Peyer's patch (tissue), 4 donors: ENCODE results near the gene CREB3L2. TPM values are rescaled to one million over a fixed set of nuclear protein-coding genes. Genes with fewer than 3 reads are reported as not detected.
"Not testable (repeated sequence)": the region's sequence is repeated elsewhere in the genome, so short reads cannot be mapped to it uniquely, and the experiment has no call there.

ENCODE experiments used
- DNase-seq, 3 donors: peaks; one replicate each; pipeline ENCODE4 v3.0.0-alpha.2; 2017 to 2019
- H3K27ac ChIP-seq, 4 donors: fragments of 200-600 bp; sonication (generic); one replicate each; pipeline ENCODE4 v1.5.1; 2016 to 2019
- H3K27me3 ChIP-seq, 2 donors: fragments of 200-600 bp; sonication (generic); one replicate each; pipeline ENCODE4 v1.5.1; 2019
- H3K36me3 ChIP-seq, 3 donors: fragments of 200-600 bp; sonication (generic); one replicate each; pipeline ENCODE4 v1.5.1; 2016 to 2019
- H3K4me1 ChIP-seq, 4 donors: fragments of 200-600 bp; sonication (generic); one replicate each; pipeline ENCODE4 v1.5.1; 2016 to 2019
- H3K4me3 ChIP-seq, 4 donors: fragments of 200-600 bp; sonication (generic); 1 replicate in 3 of 4; 2 replicates in 1 of 4; pipeline ENCODE4 v1.5.1; 2016 to 2019; ENCODE audit warnings: mild to moderate bottlenecking in 1 of 4
- H3K9me3 ChIP-seq, 4 donors: fragments of 200-600 bp; sonication (generic); one replicate each; pipeline ENCODE4 v1.5.1; 2016 to 2019; ENCODE audit warnings: mild to moderate bottlenecking in 1 of 4
- CTCF ChIP-seq, 6 experiments: fragments of 450-650 bp in 4 of 6; fragments of 200-600 bp in 2 of 6; sonication (generic) in 1 of 6; IDR thresholded peaks; one replicate each; pipeline ENCODE4 v1.5.1; 2017 to 2019; ENCODE audit warnings: antibody characterized with exemption in 6 of 6, mild to moderate bottlenecking in 3 of 6, moderate library complexity in 1 of 6
- POLR2A ChIP-seq, 2 donors: fragments of 450-650 bp; IDR thresholded peaks; one replicate each; pipeline ENCODE4 v1.5.1; 2017; ENCODE audit warnings: antibody characterized with exemption in 2 of 2, mild to moderate bottlenecking in 2 of 2, moderate library complexity in 2 of 2
- total RNA-seq, 4 donors: library from RNA; depleted of rRNA; stranded (reverse); fragments of >200 nt; gene quantifications; one replicate each; pipeline ENCODE4 v1.1.0, GENCODE V29; 2016

CREB3L2 gene
- total RNA-seq, 4 donors from 2014 or later, result 20.6 to 42.7 (median 33.6) TPM

GRCh38 chr7:137835486-137836112, 166.3 kb downstream of the CREB3L2 start:
- Histone ChIP-seq H3K9me3 (peaks cover 0 to 13% (median 6%) of the 10 kb centered on the region in 4 donors), H3K27me3 (no peaks in the 10 kb centered on the region), H3K4me1 (no peaks in the 10 kb centered on the region), H3K4me3 (no peak overlapping the region), H3K36me3 (no peaks in the 10 kb centered on the region), H3K27ac (no peak overlapping the region)
- no peak for TF ChIP-seq CTCF (IDR thresholded peaks at IDR 0.05)
- TF ChIP-seq POLR2A (IDR thresholded peaks at IDR 0.05), result no peak
- DNase-seq, result no peak

GRCh38 chr7:137834552-137834951, 167.3 kb downstream of the CREB3L2 start:
- Histone ChIP-seq H3K4me1 (no peaks in the 10 kb centered on the region), H3K4me3 (no peak overlapping the region), H3K27ac (no peak overlapping the region), H3K9me3 (peaks cover 0 to 13% (median 6%) of the 10 kb centered on the region in 4 donors), H3K27me3 (no peaks in the 10 kb centered on the region), H3K36me3 (no peaks in the 10 kb centered on the region)
- TF ChIP-seq CTCF (IDR thresholded peaks at IDR 0.05), result no peak
- no peak for DNase-seq

- not testable (repeated sequence) for H3K4me3 ChIP-seq, H3K27ac ChIP-seq, DNase-seq, H3K27me3 ChIP-seq, H3K4me1 ChIP-seq, H3K36me3 ChIP-seq
- peaks cover 0 to 13% (median 6%) of the 10 kb centered on the region in 4 donors for H3K9me3 ChIP-seq
These were observed 168.9 kb downstream of the CREB3L2 start for GRCh38 chr7:137832990-137833389.

- no peaks in the 10 kb centered on the region for H3K36me3 ChIP-seq
- H3K27ac ChIP-seq, result no peak overlapping the region
- no peaks in the 10 kb centered on the region for H3K4me1 ChIP-seq
- peaks cover 0 to 13% (median 6%) of the 10 kb centered on the region in 4 donors for H3K9me3 ChIP-seq
- H3K4me3 ChIP-seq, result no peak overlapping the region
- H3K27me3 ChIP-seq, result no peaks in the 10 kb centered on the region
- no peak for TF ChIP-seq CTCF (IDR thresholded peaks at IDR 0.05)
- no peak for TF ChIP-seq POLR2A (IDR thresholded peaks at IDR 0.05)
- DNase-seq, result no peak
These were observed 169.5 kb downstream of the CREB3L2 start for GRCh38 chr7:137832382-137832781.

GRCh38 chr7:137831555-137831954, 170.3 kb downstream of the CREB3L2 start:
- H3K36me3 ChIP-seq, H3K27me3 ChIP-seq, H3K27ac ChIP-seq, DNase-seq, H3K4me3 ChIP-seq, H3K4me1 ChIP-seq: not testable (repeated sequence)
- peaks cover 0 to 13% (median 6%) of the 10 kb centered on the region in 4 donors for H3K9me3 ChIP-seq

- H3K9me3 ChIP-seq, result peaks cover 0 to 13% (median 6%) of the 10 kb centered on the region in 4 donors
- no peaks in the 10 kb centered on the region for H3K36me3 ChIP-seq
- no peak for DNase-seq
- H3K27me3 ChIP-seq, result no peaks in the 10 kb centered on the region
- no peak overlapping the region for H3K27ac ChIP-seq
- H3K4me3 ChIP-seq, result no peak overlapping the region
- H3K4me1 ChIP-seq, result no peaks in the 10 kb centered on the region
- TF ChIP-seq POLR2A (IDR thresholded peaks at IDR 0.05), result no peak
- TF ChIP-seq CTCF (IDR thresholded peaks at IDR 0.05), result no peak
These were observed 172.4 kb downstream of the CREB3L2 start for GRCh38 chr7:137829337-137829992.
